HS-5 (cell line): ENCODE results near the gene GRPEL2.

Experiments used
- DNase-seq: peaks from one replicate; pipeline ENCODE4 v3.0.0-alpha.2; 2012; ENCODE audit warnings: low read depth

Gene GRPEL2

DNA sequence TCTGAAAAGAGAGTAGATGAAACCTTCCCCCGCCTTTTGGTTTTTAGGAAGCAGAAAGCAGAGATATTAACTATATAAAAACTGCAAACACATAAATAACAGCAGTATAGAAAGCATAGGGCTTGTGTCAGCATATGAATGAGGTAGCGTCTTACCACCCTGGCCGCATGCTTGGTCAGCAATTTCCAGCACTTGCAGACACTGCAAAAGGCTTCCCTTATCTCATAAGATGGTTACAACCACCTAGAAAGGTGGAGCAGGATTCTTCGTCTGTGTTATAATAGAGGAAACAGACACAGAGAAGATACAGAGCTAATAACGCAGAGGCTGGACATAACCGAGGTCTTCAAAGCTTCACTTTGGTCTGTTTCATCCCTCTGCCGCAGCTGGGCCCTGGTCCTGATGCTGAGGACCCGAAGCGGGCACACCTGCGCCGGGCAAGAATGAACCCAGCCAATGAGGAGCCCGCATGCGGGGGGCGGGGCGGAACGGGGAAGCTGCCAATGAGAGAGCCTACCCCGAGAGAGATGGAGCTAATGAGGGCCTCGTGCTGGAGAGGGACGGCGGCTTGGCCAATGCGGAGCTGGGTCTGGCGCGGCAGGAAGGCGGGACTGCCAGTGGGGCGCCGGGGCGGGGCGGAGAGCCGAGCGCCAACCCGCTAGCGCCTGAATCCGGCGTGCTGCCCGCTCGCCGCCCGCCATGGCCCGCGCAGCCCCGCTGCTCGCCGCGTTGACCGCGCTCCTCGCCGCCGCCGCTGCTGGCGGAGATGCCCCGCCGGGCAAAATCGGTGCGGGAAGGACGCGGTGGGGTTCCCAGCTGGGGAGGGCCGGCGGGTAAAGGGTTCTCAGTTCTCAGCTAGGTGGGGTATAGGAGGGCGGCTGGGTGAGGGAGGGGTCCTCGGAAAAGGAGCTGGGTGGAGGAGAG is 12.3 kb downstream of the GRPEL2 start, which contains the start of gene PCYOX1L:
Gene PCYOX1L, plus strand, starts transcription at position 677 of the 924 bp plus-strand sequence. Its CDS starts 23 bp downstream, at position 700.
- DNase-seq, result peak; percentile 76

GRCh38 chr5:149358294-149358651 is 13.0 kb downstream of the GRPEL2 start:
- DNase-seq, result no peak

DNA sequence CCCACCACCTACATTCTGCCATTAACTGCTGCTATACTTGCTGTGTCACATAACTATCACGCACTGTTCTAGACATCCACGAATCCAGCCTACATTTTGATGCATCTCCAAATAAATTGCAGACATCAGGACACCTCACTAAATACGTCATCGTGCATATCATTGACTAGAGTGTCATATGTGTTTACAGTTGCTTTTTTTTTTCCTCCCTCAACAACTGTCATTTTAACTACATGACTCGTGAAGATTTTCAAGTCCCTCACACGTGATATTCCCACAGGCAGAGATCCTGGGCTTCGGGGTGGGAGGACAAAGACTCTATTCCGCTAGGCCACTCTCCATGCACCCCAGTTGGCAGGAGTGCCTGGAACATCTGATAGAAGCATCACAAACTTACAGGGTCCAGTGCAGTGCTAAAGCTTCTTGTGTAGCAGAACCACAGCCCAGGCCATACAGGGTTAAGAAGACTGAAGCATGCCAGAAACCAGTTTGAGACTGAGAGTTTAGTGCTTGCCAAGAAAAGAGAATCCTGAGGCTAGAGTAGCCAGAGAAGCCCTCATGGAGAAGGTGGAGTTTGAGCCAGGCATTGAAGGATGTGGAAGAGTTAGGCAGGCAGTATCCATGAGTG is 13.7 kb downstream of the GRPEL2 start:
- DNase-seq, result no peak

GRCh38 chr5:149360272-149360671 is 15.0 kb downstream of the GRPEL2 start:
- no peak for DNase-seq

DNA sequence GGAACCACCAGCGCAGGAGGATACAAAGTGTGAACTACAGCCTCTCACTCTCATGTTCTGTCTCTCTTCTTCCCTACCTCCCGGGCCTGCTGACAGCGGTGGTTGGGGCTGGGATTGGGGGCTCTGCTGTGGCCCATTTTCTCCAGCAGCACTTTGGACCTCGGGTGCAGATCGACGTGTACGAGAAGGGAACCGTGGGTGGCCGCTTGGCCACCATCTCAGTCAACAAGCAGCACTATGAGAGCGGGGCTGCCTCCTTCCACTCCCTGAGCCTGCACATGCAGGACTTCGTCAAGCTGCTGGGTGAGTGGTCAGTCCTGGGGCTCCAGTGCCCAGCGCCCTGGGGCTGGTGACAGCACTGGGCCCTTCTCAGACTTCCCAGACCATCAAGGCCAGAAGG is 17.2 kb downstream of the GRPEL2 start:
- DNase-seq, result no peak

DNA sequence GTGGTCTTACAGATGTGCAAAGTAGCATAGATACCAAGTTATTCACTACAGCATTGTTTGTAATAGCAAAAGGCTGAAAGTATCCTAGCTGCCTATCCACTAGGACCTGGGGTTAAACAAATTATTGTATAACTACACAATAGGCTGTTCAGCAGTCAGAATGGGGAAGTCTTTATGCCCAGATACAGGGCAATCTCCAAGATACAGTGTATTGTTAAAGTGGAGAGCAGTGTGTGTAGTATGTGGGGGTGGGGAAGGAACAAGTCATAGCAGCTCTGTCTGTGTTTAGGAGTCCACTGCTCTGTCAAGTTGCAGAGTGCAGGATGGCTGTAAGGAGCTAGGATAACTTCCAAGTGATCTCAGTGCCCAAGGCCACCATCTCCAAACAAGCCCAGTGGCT is 18.1 kb downstream of the GRPEL2 start:
- DNase-seq, result no peak

- DNase-seq, result no peak
These were observed 18.6 kb downstream of the GRPEL2 start for GRCh38 chr5:149363936-149364335.

GRCh38 chr5:149364719-149365118 is 19.4 kb downstream of the GRPEL2 start:
- DNase-seq, result no peak

GRCh38 chr5:149365418-149365817 is 20.1 kb downstream of the GRPEL2 start:
- no peak for DNase-seq

DNA sequence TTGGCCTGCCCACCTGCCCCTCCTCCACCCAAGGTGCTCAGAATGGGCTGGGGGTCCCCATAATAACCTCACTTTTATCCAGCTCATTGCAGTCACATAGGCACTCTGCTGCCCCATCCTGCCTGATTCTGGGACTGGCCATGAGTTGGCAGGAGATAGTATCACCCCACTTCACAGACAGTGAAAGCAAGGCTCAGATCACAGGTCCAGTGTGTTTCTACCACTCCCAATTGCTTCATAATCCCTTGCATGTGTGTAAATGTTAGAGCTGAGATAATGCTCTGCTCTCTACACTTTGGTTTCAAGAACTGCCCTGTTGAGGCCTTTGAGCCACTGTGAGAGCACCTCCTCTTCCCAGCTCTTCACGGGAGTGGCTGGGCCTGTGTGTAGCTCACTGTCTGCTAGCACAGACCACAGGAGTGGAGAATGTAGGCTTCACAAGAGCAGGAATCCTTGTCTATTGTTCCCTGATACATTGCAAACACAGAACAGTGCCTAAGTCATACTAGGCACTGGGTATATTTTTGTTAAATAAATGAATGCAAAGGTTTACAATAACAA is 20.9 kb downstream of the GRPEL2 start:
- no peak for DNase-seq

DNA sequence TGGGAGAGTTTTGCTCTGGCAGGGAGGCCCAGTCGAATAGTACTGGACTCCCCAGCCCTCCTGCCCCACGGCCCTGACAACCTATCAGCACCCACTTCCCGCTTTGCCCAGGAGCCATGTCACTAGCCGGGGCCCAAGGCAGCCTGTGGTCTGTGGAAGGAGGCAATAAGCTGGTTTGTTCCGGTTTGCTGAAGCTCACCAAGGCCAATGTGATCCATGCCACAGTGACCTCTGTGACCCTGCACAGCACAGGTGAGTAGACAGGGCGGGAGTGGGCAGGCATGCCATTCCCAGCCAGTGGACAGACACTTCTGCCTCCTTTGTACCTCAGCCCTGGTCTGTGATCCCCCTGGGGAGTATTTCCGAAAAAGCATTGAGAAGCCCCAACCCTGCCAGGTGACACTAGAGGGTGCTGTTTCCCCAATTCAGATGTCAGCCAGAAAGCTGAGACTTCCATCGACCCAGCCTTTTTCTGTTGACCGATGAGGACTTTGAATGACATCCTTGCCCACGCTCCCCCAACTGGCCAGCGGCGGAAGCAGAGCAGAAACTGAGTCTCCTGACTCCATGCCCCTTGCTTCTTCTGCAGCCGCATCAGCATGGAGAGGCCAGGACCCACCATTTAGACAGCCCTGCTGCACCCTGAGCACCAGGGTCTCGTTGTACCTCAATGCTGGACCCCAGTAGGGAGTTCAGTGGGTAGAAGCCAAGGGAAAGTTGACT is 22.1 kb downstream of the GRPEL2 start:
- peak; percentile 37 for DNase-seq

DNA sequence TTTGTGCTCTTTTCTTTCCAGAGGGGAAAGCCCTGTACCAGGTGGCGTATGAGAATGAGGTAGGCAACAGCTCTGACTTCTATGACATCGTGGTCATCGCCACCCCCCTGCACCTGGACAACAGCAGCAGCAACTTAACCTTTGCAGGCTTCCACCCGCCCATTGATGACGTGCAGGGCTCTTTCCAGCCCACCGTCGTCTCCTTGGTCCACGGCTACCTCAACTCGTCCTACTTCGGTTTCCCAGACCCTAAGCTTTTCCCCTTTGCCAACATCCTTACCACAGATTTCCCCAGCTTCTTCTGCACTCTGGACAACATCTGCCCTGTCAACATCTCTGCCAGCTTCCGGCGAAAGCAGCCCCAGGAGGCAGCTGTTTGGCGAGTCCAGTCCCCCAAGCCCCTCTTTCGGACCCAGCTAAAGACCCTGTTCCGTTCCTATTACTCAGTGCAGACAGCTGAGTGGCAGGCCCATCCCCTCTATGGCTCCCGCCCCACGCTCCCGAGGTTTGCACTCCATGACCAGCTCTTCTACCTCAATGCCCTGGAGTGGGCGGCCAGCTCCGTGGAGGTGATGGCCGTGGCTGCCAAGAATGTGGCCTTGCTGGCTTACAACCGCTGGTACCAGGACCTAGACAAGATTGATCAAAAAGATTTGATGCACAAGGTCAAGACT is 22.8 kb downstream of the GRPEL2 start:
- no peak for DNase-seq

DNA sequence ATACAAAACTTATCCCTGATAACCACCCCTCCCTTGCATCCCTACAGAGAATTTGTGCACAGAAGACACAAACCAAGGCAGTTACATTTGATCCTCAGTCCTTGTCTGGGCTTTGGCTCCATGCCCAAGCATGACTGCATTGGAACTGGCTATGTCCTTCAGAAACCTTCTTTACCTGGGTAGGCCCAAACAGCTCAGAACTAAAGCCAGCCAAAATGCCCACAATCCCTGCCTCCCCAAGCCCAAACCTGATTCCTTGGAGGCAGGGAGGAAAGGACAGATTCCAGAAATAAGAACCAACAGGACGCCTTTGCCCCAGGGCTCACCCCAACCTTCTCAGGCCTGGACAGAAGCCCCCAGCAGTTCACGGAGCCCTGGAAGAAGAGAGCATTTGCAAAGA is 25.6 kb downstream of the GRPEL2 start:
- DNase-seq, result no peak

GRCh38 chr5:149371296-149371962 is 26.1 kb downstream of the GRPEL2 start:
- DNase-seq, result no peak

- no peak for DNase-seq
These were observed 26.9 kb downstream of the GRPEL2 start for GRCh38 chr5:149372076-149372795.

GRCh38 chr5:149372932-149373331 is 27.6 kb downstream of the GRPEL2 start:
- no peak for DNase-seq

GRCh38 chr5:149374303-149374702 is 29.0 kb downstream of the GRPEL2 start:
- DNase-seq, result no peak

- DNase-seq, result no peak
These were observed 29.5 kb downstream of the GRPEL2 start for GRCh38 chr5:149374801-149375200.

DNA sequence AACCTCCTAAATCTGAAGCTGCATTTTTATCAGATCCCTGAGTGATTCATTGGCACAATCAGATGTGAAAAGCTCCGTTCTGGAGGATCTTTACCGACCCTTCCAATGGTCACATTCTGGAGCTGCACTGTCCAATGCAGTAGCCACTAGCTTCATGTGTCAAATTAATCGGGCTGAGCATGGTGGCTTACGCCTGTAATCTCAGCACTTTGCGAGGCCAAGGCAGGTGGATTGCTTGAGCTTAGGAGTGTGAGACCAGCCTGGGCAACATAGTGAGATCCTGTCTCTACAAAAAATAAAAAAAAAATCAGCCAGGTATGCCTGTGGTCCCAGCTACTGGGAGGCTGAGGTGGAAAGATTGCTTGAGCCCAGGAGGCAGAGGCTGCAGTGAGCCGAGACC is 30.1 kb downstream of the GRPEL2 start:
- no peak for DNase-seq

DNA sequence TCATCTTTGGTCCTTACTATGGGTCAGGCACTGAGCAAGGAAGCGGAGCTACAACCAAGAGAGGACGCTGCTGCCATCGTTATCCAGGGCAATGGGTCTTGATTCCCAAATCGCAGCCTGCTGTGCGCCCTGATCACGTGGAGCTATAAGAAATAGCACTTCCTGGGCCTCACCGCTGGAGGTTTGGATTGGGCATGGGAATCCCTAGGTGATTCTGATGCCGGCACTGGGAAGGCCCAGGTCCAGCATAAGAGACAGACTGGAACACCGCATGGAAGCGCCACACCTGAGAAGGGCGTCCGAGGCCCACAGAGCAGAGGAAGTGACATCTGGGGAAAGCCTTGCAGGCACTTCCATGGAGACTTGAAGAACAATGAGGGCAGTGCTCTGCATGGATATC is 30.8 kb downstream of the GRPEL2 start:
- no peak for DNase-seq
